Skeletal muscle cell (primary cell): ENCODE results near the gene CDKN2AIP.
"Not testable (repeated sequence)": the region's sequence is repeated elsewhere in the genome, so short reads cannot be mapped to it uniquely, and the experiment has no call there.

Source experiments
- DNase-seq: peaks from one replicate; pipeline ENCODE4 v3.0.0-alpha.2; 2010; ENCODE audit warnings: low read depth
- H3K4me3 ChIP-seq: 2 replicates; pipeline ENCODE4 v1.5.1; 2011; ENCODE audit warnings: low read depth, mild to moderate bottlenecking, control low read depth, low read length, moderate library complexity

CDKN2AIP gene

GRCh38 chr4:183482515-183483095 lies 38.2 kb downstream of the CDKN2AIP start:
- not testable (repeated sequence) for DNase-seq, H3K4me3 ChIP-seq

GRCh38 chr4:183483997-183484396 lies 39.6 kb downstream of the CDKN2AIP start:
- DNase-seq = no peak
- no peak overlapping the region for H3K4me3 ChIP-seq

GRCh38 chr4:183485411-183486160 lies 41.1 kb downstream of the CDKN2AIP start:
- no peak overlapping the region for H3K4me3 ChIP-seq
- no peak for DNase-seq

GRCh38 chr4:183492791-183493222 lies 48.4 kb downstream of the CDKN2AIP start:
- DNase-seq = no peak
- H3K4me3 ChIP-seq = no peak overlapping the region

- DNase-seq = no peak
- H3K4me3 ChIP-seq = no peak overlapping the region
These were observed 48.8 kb downstream of the CDKN2AIP start for GRCh38 chr4:183493246-183493645.

GRCh38 chr4:183495184-183495583 lies 50.7 kb downstream of the CDKN2AIP start:
- no peak for DNase-seq

More at GRCh38 chr4:183495184-183495583, 50.7 kb downstream of the CDKN2AIP start:
- no peak overlapping the region for H3K4me3 ChIP-seq
